Activated gamma-delta T cell (primary cell): ENCODE data around the gene CLPTM1L.
"Not testable (repeated sequence)": the region's sequence is repeated elsewhere in the genome, so short reads cannot be mapped to it uniquely, and the experiment has no call there.

ENCODE experiments used
- DNase-seq: peaks from one replicate; lab custom pipeline; 2025; lab: John Stamatoyannopoulos, UW

The CLPTM1L gene

GRCh38 chr5:1362242-1363015 lies 17.5 kb upstream of the CLPTM1L start:
- DNase-seq: no peak

GRCh38 chr5:1360861-1361260 lies 16.0 kb upstream of the CLPTM1L start:
- DNase-seq: no peak

GRCh38 chr5:1360367-1360766 lies 15.5 kb upstream of the CLPTM1L start:
- not testable (repeated sequence) for DNase-seq

GRCh38 chr5:1359713-1360112 lies 14.8 kb upstream of the CLPTM1L start:
- DNase-seq: no peak

- DNase-seq: no peak
Measured at GRCh38 chr5:1359031-1359645, 14.2 kb upstream of the CLPTM1L start.

GRCh38 chr5:1358726-1359025 lies 13.8 kb upstream of the CLPTM1L start:
- DNase-seq: no peak

GRCh38 chr5:1357946-1358725 lies 13.2 kb upstream of the CLPTM1L start:
- DNase-seq: no peak

GRCh38 chr5:1356873-1357787 lies 12.2 kb upstream of the CLPTM1L start:
- no peak for DNase-seq

- no peak for DNase-seq
Measured at GRCh38 chr5:1354576-1354975, 9.7 kb upstream of the CLPTM1L start.

GRCh38 chr5:1352231-1353219 lies 7.6 kb upstream of the CLPTM1L start:
- DNase-seq: no peak

- no peak for DNase-seq
Measured at GRCh38 chr5:1351156-1351555, 6.3 kb upstream of the CLPTM1L start.

- DNase-seq: no peak
Measured at GRCh38 chr5:1349246-1349645, 4.3 kb upstream of the CLPTM1L start.

- DNase-seq: no peak
Measured at GRCh38 chr5:1348986-1349245, 4.0 kb upstream of the CLPTM1L start.

- DNase-seq: no peak
Measured at GRCh38 chr5:1347571-1347970, 2.7 kb upstream of the CLPTM1L start.

- no peak for DNase-seq
Measured at GRCh38 chr5:1346627-1347440, 1.9 kb upstream of the CLPTM1L start.

GRCh38 chr5:1345876-1346626 lies 1.2 kb upstream of the CLPTM1L start:
- no peak for DNase-seq

- peak; percentile 37 for DNase-seq
Measured at GRCh38 chr5:1343931-1344901, 683 bp downstream of the CLPTM1L start.

GRCh38 chr5:1343315-1343751 lies 1.6 kb downstream of the CLPTM1L start:
- DNase-seq: no peak
